ENCODE results near the gene STMN1. TPM values are rescaled to one million over a fixed set of nuclear protein-coding genes. Genes with fewer than 3 reads are reported as not detected.

STMN1 gene
- total and polyA plus RNA-seq, 2 of the 8 experiments (the other 6 are each of a cell fraction or from before 2014, with no cell fraction given), result 116 to 564 TPM

- H3K56ac ChIP-seq (replicated peaks; ENCODE audit: insufficient read length, low read depth, low read length), result no peak overlapping the region
- H3K79me2 ChIP-seq (ENCODE audit: control insufficient read depth in 1 of 2, insufficient read depth in 2 of 2, low read length in 2 of 2), result peaks cover 0 to 15% of the 10 kb centered on the region in 2 experiments; a peak in 3 of 4 replicates
- no peaks in the 10 kb centered on the region for H3K9me3 ChIP-seq (ENCODE audit: insufficient read depth in 2 of 2, low read depth in 1 of 2, low read length in 1 of 2)
- H2AFZ ChIP-seq (ENCODE audit: low read length), result no peak overlapping the region
- H3K18ac ChIP-seq (ENCODE audit: extremely low read depth, low read length), result no peak overlapping the region
- H3K4ac ChIP-seq (replicated peaks; ENCODE audit: insufficient read length, low read depth, low read length), result no peak overlapping the region
- H3K9ac ChIP-seq (replicated peaks in 1 of 4; ENCODE audit: extremely low read depth in 1 of 4, low read depth in 3 of 4, low read length in 3 of 4), result no peak overlapping the region
- no peak overlapping the region for H3K27ac ChIP-seq (ENCODE audit: low read depth, low read length)
- H2BK5ac ChIP-seq (ENCODE audit: low read depth, low read length), result no peak overlapping the region
- ChIA-PET POLR2A (ENCODE audit: partially characterized antibody) (interaction anchor here (1.0 to 5.3 kb wide), 14 partner anchors 8 to 126 kb away, joined by 3 to 51 read pairs (median 4); partner anchors contain the start of genes PAFAH2, PAQR7 and STMN1), CTCF (ENCODE audit: partially characterized antibody) (interaction anchor here (0.7 to 16.4 kb wide), 11 partner anchors 9 to 325 kb away, joined by 3 to 330 read pairs (median 6); partner anchors contain the start of gene PAFAH2)
- peaks cover 2 to 18% of the 10 kb centered on the region in 2 experiments for H4K20me1 ChIP-seq (replicated peaks in 1 of 2; ENCODE audit: control insufficient read depth in 1 of 2, insufficient read depth in 2 of 2, low read length in 2 of 2)
- H2BK12ac ChIP-seq (ENCODE audit: low read depth, low read length), result no peak overlapping the region
- no peak overlapping the region for H4K8ac ChIP-seq (ENCODE audit: extremely low read depth, insufficient read depth, low read length)
- H3K36me3 ChIP-seq (ENCODE audit: control insufficient read depth in 2 of 4, insufficient read depth in 4 of 4, low read length in 3 of 4), result peaks cover 24 to 54% (median 44%) of the 10 kb centered on the region in 4 experiments
- H2BK120ac ChIP-seq (replicated peaks; ENCODE audit: low read depth, low read length), result no peak overlapping the region
- 0 out of 2 replicates have a peak, but pooled peaks cover 3% of the 10 kb centered on the region for H3K79me1 ChIP-seq (ENCODE audit: low read depth, low read length)
- H4K5ac ChIP-seq (ENCODE audit: insufficient read length, low read depth, low read length), result no peak overlapping the region
- no peaks in the 10 kb centered on the region for H3K27me3 ChIP-seq (replicated peaks in 1 of 4; ENCODE audit: control insufficient read depth in 3 of 4, extremely low read depth in 1 of 4, insufficient read depth in 3 of 4, low read length in 3 of 4)
- no peak overlapping the region for H2AK5ac ChIP-seq (ENCODE audit: low read depth, low read length)
- no peak for FAIRE-seq
- no peak overlapping the region for H2BK20ac ChIP-seq (ENCODE audit: low read length)
- H3K14ac ChIP-seq (ENCODE audit: insufficient read length), result no peak overlapping the region
- H3K4me3 ChIP-seq (ENCODE audit: extremely low read depth in 1 of 4, insufficient read depth in 2 of 4, low read depth in 3 of 4, low read length in 4 of 4), result no peak overlapping the region
- WGBS, 2 experiments (ENCODE audit: extremely low coverage in 1 of 2, insufficient coverage in 1 of 2, insufficient read length in 1 of 2, insufficient replicate concordance in 2 of 2, low coverage in 1 of 2, low lambda C conversion rate in 2 of 2, missing lambda C conversion rate in 1 of 2), result 94% methylated on average over 11 of the region's 11 CpGs; no CpG with 5 or more reads in 1 of the 2 experiments
- no peak overlapping the region for H2BK15ac ChIP-seq (ENCODE audit: low read length)
- no peak overlapping the region for H3K23ac ChIP-seq (ENCODE audit: insufficient read length)
- H3K4me2 ChIP-seq (ENCODE audit: insufficient read depth in 1 of 2, low read depth in 2 of 2, low read length in 2 of 2), result no peak overlapping the region
- H4K91ac ChIP-seq (replicated peaks; ENCODE audit: insufficient read length, low read length), result no peak overlapping the region
- DNase-seq (ENCODE audit: low read depth in 1 of 2, low spot score in 2 of 2), result no peak
- H3K4me1 ChIP-seq (replicated peaks in 1 of 4; ENCODE audit: control insufficient read depth in 3 of 4, insufficient read depth in 4 of 4, low read length in 3 of 4), result peaks cover 0 to 3% (median 0%) of the 10 kb centered on the region in 4 experiments; a peak in 1 of 7 replicates
- H3K23me2 ChIP-seq (ENCODE audit: low read depth, low read length), result no peaks in the 10 kb centered on the region
- TF ChIP-seq CBX8 (IDR thresholded peaks at IDR 0.05; ENCODE audit: borderline replicate concordance, low read depth, low read length), result no peak
- TF ChIP-seq RNF2 (IDR thresholded peaks at IDR 0.05; ENCODE audit: borderline replicate concordance, low read depth, low read length, missing control alignments, poor library complexity, severe bottlenecking), result no peak
- no peak for TF ChIP-seq KDM4A (IDR thresholded peaks at IDR 0.05; ENCODE audit: low read depth, low read length, severe bottlenecking)
Observed at GRCh38 chr1:25898223-25899015, 7.8 kb downstream of the STMN1 start.

All from H1 (cell line).